K562 (cell line): ENCODE measurements around the gene PEAR1. TPM values are rescaled to one million over a fixed set of nuclear protein-coding genes. Genes with fewer than 3 reads are reported as not detected.

Source experiments
- FUS ChIP-seq: fragments of 200-400 bp; formaldehyde crosslinking; optimal IDR thresholded peaks from 2 replicates; pipeline ENCODE3; 2017; ENCODE audit warnings: low read depth, low read length
- HOXB6 ChIP-seq: fragments of 250-450 bp; sonication (Bioruptor Pico); IDR thresholded peaks from 2 replicates; pipeline ENCODE4 v1.5.1; 2022; ENCODE audit warnings: mild to moderate bottlenecking, borderline replicate concordance
- NKRF ChIP-seq: fragments of 450-650 bp; IDR thresholded peaks from 2 replicates; pipeline ENCODE4 v1.6.1; 2016; ENCODE audit warnings: borderline replicate concordance
- NR3C1 ChIP-seq: sonication (generic); formaldehyde crosslinking; IDR thresholded peaks from 2 replicates; pipeline ENCODE4 v1.8.1; 2022; ENCODE audit warnings: missing genetic modification reagents
- ZBTB40 ChIP-seq, 2 experiments: fragments of 450-650 bp in 1 of 2; sonication (generic) in 1 of 2; formaldehyde crosslinking in 1 of 2; IDR thresholded peaks; 2 replicates each; pipeline versions ENCODE4 v1.7.1 to v1.9.0; 2016 to 2022; ENCODE audit warnings: inconsistent platforms in 1 of 2, mild to moderate bottlenecking in 1 of 2, missing genetic modification reagents in 1 of 2
- polyA plus RNA-seq, 8 experiments: library from polyadenylated mRNA; depleted of rRNA in 4 of 8; stranded (reverse) in 5 of 8; unstranded in 3 of 8; fragments of >200 nt; fragmentation: Nextera tagmentation in 2 of 8; fragmentation: Illumina TruSeq in 1 of 8; extraction: Ambion mirVana in 2 of 8; extraction: Trizol in 1 of 8; gene quantifications; 2 replicates each; pipeline versions ENCODE4 v1.2.1 to v1.2.3, GENCODE V29; 2011 to 2014; ENCODE audit warnings: inconsistent platforms in 1 of 8, missing spikeins in 1 of 8
- total RNA-seq, 7 experiments: library from RNA; depleted of rRNA in 6 of 7; stranded (reverse); fragments of >200 nt in 6 of 7; fragmentation: Illumina TruSeq in 2 of 7; extraction: Trizol in 2 of 7; gene quantifications; 2 replicates each; pipeline versions ENCODE4 v1.2.1 to v1.2.3, GENCODE V29; 2011 to 2021; ENCODE audit warnings: low replicate concordance in 1 of 7

Gene PEAR1
- total and polyA plus RNA-seq, 9 of the 15 experiments (the other 6 are each of a cell fraction or from before 2014, with no cell fraction given) = 0.87 to 13.9 (median 6.1) TPM

- TF ChIP-seq ZBTB40 (IDR thresholded peaks at IDR 0.05) (no peak), ZBTB40 (CRISPR knock-in tag; IDR thresholded peaks at IDR 0.05) (no peak), NR3C1 (CRISPR knock-in tag) (no peak), NKRF (no peak), HOXB6 (no peak), FUS (no peak)
Observed at GRCh38 chr1:156896490-156897033, 3.0 kb downstream of the PEAR1 start (continued).
